Activated CD4-positive, alpha-beta T cell treated with anti-CD3 and anti-CD28 coated beads, Interleukin-2, Interleukin-6, amounts not matched to agents 100 ng/mL and 50 ng/mL, durations not matched to agents 16 hours and 8 hours (primary cell): ENCODE measurements around the gene PLPP1.

ENCODE experiments used
- DNase-seq: peaks from one replicate; pipeline ENCODE4 v3.0.0-alpha.2; 2020

The PLPP1 gene

DNA sequence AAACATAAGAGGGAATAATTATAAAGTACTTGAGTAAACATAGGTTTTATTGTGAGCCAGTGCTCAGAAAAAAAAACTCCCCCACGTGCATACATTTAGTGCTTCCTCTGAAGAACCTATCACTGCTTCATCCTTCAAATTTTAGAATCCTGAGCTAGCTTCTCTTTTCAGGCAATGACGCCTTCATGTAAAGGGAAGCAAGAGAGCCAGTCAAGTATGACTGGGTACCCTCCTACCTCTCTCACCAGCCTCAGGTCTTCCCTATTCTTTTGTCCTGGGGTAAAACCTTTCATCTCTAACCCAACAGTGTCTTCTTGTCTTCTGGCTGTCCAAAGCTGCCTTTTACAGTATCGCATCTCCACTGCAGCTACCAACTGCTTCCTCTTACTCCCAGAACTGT is 32.0 kb downstream of the PLPP1 start:
- no peak for DNase-seq

DNA sequence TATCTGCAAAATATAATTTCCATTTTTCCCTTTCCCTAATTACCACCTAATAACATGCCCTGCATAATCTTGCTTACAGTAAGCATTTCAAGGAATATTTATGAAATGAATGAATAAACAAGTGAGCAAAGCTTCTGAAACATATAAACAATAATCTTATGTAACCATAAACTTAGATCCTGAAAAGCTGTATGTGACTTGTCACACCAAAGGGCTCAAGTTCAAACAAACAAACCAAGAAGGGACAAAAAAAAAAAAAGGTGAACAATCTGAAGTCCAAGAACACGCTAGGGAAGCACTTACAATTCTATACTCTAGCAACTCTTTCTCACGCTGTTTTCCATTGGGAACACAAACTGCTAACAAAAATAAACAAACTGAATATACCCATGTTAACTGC is 36.3 kb downstream of the PLPP1 start:
- no peak for DNase-seq

DNA sequence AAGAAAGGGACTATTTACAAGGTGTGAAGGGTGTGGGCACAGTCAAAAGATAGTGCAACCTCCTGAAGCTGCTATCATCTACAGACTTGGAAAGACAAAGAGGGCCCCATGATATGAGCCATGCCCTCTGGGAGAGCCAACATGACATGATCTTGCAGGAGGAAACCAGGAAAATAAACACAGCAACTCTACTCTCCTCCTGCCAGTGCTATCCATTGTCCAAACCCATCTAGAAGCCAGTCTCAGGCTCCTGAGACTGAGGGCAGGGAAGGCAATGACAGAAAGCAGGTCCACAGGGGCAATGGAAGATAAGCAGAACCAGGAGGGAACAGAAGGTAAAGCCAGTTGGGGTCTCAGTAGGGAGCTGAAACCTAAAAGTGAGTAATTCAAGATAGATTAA is 37.1 kb downstream of the PLPP1 start:
- DNase-seq, result no peak

- no peak for DNase-seq
Observed at GRCh38 chr5:55495216-55495615, 39.5 kb downstream of the PLPP1 start.

DNA sequence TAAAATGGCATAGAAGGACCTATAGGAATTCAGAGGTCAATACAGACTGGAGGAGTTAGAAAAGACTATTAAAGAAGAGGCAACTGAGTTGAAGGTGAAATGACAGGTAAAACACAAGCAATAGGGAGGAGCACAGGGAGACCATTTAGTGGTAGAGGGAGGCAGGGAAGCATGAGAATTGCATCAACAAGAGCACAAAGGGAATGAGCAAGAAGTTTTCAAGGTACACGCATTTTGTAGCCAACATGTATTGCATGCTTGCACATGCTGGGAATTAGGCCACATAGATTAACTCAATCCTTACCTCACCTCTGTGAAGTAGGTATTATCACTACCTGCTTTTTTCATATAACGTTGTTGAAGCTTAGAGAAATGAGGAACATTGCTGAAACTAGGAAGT is 42.3 kb downstream of the PLPP1 start:
- no peak for DNase-seq

DNA sequence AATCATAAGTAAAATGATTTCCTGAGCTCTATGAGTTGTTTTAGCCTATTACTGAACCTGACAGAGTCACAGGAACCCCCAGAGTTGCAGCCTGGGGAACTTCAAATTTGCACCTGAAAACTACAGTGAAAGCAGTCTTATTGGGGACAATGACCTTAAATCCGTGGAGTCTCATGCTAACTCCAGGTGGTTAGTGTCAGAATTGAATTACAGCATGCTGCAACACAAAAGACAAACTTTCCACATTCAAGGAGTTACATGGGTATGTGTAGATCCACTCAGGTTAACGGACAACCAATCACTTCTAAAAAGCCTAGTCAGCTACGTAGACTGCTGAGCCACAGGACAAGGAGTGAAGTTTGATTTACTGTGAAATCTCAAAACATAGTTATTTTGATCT is 49.7 kb downstream of the PLPP1 start:
- no peak for DNase-seq

GRCh38 chr5:55484531-55484930 is 50.2 kb downstream of the PLPP1 start:
- no peak for DNase-seq

DNA sequence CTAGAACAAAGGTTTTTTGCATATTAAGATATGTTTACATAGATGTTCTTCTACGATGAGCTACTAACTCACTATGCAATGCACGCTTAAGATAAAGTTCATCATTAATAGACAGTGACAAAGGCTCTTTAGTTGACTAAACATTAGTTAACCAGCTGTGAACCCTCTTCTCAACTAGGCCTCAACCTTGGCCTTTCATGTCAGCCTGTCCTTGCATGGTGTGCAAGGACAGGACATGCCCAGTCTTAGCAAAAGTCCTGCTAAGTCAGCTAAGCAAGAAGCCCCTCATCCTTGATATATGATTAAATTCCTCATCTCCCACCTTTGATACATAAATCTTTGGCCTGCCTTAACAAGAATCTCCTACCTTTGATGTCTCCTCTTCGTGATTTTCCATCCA is 50.9 kb downstream of the PLPP1 start:
- no peak for DNase-seq

- DNase-seq, result no peak
Observed at GRCh38 chr5:55481293-55481855, 53.4 kb downstream of the PLPP1 start.

- no peak for DNase-seq
Observed at GRCh38 chr5:55480781-55481180, 54.0 kb downstream of the PLPP1 start.

- no peak for DNase-seq
Observed at GRCh38 chr5:55472642-55473041, 62.1 kb downstream of the PLPP1 start.

GRCh38 chr5:55471468-55471867 is 63.3 kb downstream of the PLPP1 start:
- no peak for DNase-seq

DNA sequence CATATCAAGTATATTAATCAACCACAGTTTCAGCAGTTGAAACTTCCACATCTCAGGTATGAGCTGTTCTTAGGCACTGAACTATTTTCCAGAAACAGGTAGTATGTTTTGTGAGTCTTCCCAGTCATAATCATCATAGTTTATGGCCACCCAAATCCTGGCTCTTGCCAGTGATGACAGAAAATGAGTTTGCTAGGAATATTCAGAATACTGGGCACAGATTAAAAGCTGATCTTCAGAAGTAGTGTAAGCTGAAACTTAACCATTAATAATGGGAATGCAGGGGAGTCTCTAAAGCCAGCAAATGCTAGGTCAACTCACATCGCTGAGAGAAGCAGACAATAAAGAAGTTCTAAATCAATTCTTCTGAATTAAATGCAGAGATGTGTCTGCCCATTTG is 64.5 kb downstream of the PLPP1 start:
- no peak for DNase-seq

DNA sequence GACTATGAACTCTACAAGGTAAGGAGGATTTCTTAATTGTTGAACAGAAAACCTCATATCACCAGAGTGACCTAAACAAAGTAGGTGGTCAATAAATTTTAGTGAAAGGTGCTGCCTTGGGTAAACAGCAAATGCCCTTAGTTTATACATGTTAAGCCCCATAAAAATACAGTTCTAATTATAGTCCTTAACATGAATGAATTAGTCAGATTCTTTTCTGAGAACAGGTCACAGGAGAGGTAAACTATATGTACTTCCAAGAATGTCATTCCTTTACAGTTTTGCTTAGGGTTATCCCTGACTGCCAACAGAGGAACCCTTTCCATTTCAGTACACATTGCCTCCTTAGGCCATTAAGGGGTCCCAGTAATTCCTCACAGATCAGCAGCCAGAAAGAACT is 64.9 kb downstream of the PLPP1 start:
- no peak for DNase-seq

GRCh38 chr5:55467862-55468551 is 66.8 kb downstream of the PLPP1 start:
- no peak for DNase-seq

GRCh38 chr5:55463613-55464012 is 71.2 kb downstream of the PLPP1 start:
- no peak for DNase-seq

DNA sequence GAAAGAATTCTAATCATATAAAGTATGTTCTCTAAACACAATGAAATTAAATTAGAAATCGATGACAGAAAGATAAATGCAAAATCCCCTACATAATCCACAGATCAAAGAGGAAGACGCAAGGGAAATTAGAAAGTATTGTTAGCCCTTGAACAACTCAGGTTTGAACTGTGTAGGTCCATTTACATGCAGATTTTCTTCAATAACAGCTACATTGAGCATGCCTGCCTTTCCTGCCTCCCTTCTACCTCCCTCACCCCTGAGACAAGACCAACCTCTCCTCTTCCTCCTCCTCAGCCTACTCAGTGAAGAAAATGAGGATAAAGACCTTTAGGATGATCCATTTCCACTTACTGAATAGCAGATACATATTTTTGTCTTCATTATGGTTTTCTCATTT is 75.2 kb downstream of the PLPP1 start:
- DNase-seq, result no peak

DNA sequence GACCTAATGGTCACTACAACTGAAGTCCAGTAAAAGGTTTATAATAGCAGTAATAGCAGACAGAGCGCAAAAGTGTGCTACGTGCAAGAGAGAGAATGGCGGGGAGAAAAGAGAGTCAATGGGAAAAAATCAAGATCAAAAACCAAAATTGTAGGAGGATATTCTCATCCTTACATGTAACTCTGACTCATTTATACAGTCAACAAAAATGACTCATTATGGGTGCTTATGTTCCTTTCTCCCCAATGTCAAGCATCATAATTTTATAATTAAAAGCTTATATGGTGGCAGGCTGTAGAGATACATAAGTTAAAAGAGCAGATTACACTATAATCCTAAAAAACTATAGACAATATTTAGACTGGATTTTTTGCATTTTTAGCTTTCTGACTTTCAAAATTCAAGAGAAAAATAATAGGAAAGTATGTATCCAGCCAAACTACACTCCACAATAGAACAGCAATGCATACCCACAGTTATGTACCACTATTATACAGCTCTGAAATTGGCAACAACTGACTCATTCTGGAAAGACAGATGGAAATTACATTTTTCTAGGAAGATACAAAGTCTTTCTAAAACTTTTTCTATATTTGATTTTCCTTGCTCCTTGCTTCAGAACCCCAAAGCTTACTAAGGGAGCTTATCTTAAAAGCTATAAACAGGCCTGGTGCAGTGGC is 78.4 kb downstream of the PLPP1 start:
- DNase-seq, result no peak

- DNase-seq, result no peak
Observed at GRCh38 chr5:55454282-55454681, 80.5 kb downstream of the PLPP1 start.

DNA sequence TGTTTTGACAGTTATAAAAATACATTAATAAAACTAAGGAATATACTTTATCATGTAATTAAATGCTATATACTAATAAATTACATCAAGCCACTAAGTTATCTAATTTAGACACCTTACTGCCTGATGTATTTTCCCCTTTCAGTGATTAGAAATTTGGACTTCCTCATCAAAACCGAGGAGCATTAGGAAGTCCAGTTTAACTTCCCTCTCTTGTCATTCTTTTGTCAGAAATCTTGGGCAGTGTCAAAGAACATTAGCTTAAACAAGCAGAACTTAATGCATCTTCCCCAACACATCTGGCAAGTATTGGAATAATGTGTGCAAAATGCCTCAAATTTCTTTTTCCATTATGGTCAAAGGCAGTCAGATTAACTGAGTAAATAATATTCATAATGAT is 81.6 kb downstream of the PLPP1 start:
- DNase-seq, result no peak

- no peak for DNase-seq
Observed at GRCh38 chr5:55451976-55452375, 82.8 kb downstream of the PLPP1 start.

- no peak for DNase-seq
Observed at GRCh38 chr5:55450050-55450765, 84.6 kb downstream of the PLPP1 start.

DNA sequence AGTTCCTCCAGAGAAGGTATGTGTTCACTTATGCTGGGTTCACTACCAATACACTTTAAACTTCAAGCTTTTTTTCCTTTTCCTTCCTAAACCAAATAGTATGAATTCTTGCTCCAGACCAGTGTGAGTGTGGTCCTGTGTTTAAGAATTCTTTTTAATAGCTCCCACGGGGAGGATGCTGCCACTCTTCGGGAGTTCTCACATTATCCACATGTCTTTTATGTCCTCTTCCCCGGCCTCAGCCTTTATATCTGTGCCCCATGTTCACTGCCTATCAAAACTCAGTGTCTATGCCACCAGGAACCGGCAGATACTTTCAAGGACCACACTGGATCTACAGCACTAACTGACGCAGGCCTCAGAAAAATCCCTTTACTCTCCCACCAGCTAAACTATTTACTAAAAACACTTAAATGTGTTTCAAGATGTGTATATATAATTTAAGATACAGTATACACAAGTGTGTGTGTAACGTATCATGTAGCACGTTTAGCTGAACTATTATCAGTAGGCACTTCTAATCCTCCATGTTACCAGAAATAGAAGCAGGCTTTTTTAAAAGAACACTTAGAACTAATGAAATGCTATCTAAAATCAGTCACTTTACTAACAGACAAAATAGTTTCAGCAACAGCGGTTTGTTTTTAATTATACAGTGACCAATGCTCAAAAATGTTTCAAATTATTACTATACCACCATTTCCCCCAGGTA is 88.0 kb downstream of the PLPP1 start:
- no peak for DNase-seq
